ENCODE measurements around the gene ZBED4. TPM values are rescaled to one million over a fixed set of nuclear protein-coding genes. Genes with fewer than 3 reads are reported as not detected.

Gene ZBED4, protein sequence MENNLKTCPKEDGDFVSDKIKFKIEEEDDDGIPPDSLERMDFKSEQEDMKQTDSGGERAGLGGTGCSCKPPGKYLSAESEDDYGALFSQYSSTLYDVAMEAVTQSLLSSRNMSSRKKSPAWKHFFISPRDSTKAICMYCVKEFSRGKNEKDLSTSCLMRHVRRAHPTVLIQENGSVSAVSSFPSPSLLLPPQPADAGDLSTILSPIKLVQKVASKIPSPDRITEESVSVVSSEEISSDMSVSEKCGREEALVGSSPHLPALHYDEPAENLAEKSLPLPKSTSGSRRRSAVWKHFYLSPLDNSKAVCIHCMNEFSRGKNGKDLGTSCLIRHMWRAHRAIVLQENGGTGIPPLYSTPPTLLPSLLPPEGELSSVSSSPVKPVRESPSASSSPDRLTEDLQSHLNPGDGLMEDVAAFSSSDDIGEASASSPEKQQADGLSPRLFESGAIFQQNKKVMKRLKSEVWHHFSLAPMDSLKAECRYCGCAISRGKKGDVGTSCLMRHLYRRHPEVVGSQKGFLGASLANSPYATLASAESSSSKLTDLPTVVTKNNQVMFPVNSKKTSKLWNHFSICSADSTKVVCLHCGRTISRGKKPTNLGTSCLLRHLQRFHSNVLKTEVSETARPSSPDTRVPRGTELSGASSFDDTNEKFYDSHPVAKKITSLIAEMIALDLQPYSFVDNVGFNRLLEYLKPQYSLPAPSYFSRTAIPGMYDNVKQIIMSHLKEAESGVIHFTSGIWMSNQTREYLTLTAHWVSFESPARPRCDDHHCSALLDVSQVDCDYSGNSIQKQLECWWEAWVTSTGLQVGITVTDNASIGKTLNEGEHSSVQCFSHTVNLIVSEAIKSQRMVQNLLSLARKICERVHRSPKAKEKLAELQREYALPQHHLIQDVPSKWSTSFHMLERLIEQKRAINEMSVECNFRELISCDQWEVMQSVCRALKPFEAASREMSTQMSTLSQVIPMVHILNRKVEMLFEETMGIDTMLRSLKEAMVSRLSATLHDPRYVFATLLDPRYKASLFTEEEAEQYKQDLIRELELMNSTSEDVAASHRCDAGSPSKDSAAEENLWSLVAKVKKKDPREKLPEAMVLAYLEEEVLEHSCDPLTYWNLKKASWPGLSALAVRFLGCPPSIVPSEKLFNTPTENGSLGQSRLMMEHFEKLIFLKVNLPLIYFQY
- 10 to 100 TPM; 10.0 to 21.6 (median 11.4) TPM for total RNA-seq

GRCh38 chr22:49852898-49853894, at the start of gene ZBED4:
Gene ZBED4, plus strand, starts transcription at chr22:49853844. Its CDS starts 29,819 bp downstream, at chr22:49883663.
- DNase-seq (ENCODE audit: low spot score) (peak; percentile 82), ATAC-seq (ENCODE audit: low FRiP score) (peak; percentile 94)
- TF ChIP-seq, protein P1, sequence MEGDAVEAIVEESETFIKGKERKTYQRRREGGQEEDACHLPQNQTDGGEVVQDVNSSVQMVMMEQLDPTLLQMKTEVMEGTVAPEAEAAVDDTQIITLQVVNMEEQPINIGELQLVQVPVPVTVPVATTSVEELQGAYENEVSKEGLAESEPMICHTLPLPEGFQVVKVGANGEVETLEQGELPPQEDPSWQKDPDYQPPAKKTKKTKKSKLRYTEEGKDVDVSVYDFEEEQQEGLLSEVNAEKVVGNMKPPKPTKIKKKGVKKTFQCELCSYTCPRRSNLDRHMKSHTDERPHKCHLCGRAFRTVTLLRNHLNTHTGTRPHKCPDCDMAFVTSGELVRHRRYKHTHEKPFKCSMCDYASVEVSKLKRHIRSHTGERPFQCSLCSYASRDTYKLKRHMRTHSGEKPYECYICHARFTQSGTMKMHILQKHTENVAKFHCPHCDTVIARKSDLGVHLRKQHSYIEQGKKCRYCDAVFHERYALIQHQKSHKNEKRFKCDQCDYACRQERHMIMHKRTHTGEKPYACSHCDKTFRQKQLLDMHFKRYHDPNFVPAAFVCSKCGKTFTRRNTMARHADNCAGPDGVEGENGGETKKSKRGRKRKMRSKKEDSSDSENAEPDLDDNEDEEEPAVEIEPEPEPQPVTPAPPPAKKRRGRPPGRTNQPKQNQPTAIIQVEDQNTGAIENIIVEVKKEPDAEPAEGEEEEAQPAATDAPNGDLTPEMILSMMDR (IDR thresholded peaks at IDR 0.05), result no peak

DNA sequence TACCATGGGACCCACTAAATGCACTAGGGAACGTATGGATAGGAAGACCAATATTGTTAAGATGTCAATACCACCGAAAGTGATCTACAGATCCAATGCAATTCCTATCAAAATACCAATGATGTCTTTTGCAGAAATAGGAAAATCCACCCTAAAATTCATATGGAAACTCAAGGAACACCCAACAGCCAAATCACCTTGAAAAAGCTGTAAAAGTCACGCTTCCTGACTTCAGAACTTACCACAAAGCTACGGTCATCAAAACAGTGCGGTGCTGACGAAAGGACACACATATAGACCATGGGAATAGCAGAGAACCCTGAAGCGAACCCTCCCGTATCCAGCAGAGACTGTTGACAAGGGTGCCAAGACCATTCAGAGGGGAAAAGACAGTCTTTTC, 46.5 kb upstream of the ZBED4 start:
- DNase-seq (ENCODE audit: low spot score) (no peak), ATAC-seq (ENCODE audit: low FRiP score) (no peak)
- TF ChIP-seq, protein P1 (IDR thresholded peaks at IDR 0.05), result no peak

GRCh38 chr22:49807780-49808708, 45.6 kb upstream of the ZBED4 start:
- DNase-seq (ENCODE audit: low spot score), result no peak

DNA sequence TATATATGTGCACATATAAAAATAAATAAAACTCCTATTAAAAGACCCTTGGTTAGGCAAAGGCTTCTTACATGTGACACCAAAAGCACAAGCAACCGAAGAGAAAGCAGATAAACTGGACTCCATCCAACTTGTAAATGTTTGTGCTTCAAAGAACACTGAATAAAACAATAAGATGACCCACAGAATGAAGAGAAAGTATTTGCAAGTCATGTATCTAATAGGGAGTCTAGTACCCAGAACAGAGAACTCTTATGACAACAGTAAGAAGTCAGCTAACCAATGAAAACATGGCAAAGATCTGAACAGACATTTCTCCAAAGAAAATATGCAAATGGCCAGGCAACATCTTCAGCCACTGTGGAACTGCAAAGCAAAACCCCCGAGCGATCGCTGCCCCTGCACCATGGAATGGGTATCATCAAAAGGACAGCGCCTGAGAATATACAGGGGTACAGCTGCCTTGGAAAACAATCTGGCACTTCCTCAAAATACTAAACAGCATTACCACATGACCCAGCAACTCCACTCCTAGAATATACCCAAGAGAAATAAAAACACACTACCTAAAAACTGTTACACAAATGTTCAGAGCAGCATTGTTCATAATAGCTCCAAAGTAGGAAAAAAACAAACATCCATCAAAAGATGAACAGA, 43.2 kb upstream of the ZBED4 start:
- no peak for ATAC-seq (ENCODE audit: low FRiP score)
- TF ChIP-seq, protein P1 (IDR thresholded peaks at IDR 0.05), result no peak
- DNase-seq (ENCODE audit: low spot score), result no peak

More at GRCh38 chr22:49807780-49808708, 45.6 kb upstream of the ZBED4 start:
- ATAC-seq (ENCODE audit: low FRiP score), result no peak
- TF ChIP-seq, protein P1 (IDR thresholded peaks at IDR 0.05), result no peak

GRCh38 chr22:49811020-49811791, 42.4 kb upstream of the ZBED4 start:
- TF ChIP-seq, protein P1 (IDR thresholded peaks at IDR 0.05), result no peak
- no peak for DNase-seq (ENCODE audit: low spot score)
- ATAC-seq (ENCODE audit: low FRiP score), result no peak
